ENCODE measurements around the gene NOS1AP.

- TF ChIP-seq POLR2AphosphoS5 (IDR thresholded peaks at IDR 0.05; ENCODE audit: low read depth, low read length) (no peak), POLR2A (IDR thresholded peaks at IDR 0.05; ENCODE audit: low read depth, low read length) (no peak), TAF1 (IDR thresholded peaks at IDR 0.05; ENCODE audit: borderline replicate concordance, low read depth, low read length) (no peak)
These were observed 236.5 kb downstream of the NOS1AP start for GRCh38 chr1:162305969-162306368.
